NCI-H1105 treated with DMSO at 0.1 percent for 48 hours (cell line): ENCODE data around the gene GSG1.
A peak's percentile ranks its signal among the peaks of the same experiment; 100 is the strongest.
"Not testable (repeated sequence)": the region's sequence is repeated elsewhere in the genome, so short reads cannot be mapped to it uniquely, and the experiment has no call there.

ENCODE experiments used
- DNase-seq: peaks from one replicate; lab custom pipeline; 2025; lab: John Stamatoyannopoulos, UW

GSG1 gene

DNA sequence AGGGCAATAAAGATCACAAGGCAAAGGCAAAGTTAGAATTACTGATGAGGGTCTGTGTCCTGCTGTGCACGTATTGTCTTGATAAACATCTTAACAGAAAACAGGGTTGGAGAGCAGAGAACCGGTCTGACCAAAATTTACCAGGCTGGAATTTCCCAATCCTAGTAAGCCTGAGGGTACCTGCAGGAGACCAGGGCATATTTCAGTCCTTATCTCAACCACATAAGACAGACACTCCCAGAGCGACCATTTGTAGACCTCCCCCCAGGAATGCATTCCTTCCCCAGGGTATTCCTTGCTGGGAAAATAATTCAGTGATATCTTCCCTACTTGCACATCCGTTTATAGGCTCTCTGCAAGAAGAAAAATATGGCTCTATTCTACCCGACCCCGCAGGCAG, 49.9 kb downstream of the GSG1 start:
- DNase-seq, result not testable (repeated sequence)

DNA sequence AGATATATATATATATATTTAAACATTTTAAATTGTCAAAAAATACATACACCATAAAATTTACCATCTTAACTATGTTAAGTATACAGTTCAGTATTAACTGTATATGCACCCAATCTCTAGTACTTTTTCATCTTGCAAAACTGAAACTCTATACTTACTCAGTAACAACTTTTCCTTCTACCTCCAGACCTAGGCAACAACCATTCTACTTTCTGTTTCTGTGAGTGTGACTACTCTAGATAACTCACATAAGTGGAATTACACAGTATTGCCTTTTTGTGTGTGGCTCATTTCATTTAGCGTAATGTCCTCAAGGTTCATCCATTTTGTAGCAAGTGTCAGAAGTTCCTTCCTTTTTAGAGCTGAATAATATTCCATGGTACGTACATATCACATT, 51.0 kb downstream of the GSG1 start:
- DNase-seq, result no peak

DNA sequence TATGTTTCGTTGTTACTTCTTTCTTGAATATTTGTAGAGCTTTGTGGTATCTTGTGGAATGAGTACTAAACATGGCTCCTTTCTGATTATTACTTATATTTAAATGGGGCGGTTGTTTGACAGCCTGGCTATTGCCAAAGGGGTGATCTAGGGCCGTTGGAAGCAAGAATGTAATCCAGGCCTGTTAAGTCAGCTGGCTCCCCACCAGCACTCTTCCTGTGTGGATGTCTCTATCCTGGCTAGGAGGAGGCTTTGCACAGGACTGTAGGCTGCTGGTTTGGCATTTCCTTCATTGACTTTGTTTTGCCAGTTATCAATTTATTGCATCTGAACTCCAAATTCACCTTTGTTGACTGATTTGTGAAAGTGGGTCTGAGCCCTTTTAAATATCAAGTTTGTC, 53.7 kb downstream of the GSG1 start:
- DNase-seq, result no peak

DNA sequence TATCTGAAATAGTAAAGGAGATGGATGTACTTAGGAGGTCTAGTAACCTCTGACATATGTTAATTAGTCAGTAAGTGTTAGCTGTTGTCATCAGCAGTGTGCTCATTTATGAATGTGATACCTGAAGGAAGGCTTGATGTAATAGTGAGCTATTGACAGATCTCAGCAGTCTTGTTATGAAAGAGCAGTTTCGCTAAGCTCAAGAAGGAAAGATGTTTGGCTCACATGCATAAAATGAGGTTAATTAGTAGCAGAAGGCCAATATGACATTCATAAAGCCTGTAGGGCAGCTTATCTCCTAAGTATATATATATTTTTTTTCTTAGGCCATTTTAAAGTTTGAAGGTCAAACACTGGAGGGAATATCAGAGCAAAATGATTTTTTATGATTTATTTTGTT, 56.5 kb downstream of the GSG1 start:
- DNase-seq, result no peak

DNA sequence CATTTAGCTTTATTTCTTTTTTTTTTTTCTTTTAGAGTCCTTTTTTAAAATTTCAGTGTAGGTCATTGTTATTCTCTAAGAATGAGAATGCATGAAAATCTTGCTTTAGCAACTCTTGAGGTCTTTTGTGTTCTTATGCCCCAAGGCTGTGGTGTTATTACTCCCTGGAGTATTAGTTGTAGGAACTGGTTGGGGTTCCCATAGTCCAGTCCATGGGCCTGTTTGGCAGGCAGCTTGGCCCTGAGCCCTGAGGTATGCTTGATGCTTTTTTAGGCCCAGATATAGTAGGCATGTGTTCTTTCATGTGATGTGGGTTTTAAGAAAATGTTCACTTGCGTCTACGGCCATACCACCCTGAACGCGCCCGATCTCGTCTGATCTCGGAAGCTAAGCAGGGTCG, 57.7 kb downstream of the GSG1 start:
- DNase-seq, result no peak

DNA sequence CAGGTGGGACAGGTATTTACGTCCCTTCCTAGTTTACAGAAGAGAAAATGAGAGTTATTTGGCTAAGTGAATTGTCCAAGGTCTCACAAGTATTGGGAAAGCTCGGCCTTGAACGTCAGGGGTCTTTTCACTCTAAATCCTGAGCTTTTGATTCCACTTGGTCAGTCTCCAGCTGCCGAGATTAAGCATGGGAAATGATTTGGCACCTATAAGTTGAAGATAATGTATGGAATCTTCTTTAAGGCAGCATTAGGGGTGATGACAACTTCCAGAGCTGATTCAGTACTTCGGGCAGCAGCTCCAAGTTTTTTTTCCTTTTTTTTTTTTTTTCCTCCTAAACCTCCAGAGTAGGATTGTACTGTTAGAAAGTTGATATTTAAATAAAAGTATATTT, 58.6 kb downstream of the GSG1 start:
- DNase-seq, result no peak

DNA sequence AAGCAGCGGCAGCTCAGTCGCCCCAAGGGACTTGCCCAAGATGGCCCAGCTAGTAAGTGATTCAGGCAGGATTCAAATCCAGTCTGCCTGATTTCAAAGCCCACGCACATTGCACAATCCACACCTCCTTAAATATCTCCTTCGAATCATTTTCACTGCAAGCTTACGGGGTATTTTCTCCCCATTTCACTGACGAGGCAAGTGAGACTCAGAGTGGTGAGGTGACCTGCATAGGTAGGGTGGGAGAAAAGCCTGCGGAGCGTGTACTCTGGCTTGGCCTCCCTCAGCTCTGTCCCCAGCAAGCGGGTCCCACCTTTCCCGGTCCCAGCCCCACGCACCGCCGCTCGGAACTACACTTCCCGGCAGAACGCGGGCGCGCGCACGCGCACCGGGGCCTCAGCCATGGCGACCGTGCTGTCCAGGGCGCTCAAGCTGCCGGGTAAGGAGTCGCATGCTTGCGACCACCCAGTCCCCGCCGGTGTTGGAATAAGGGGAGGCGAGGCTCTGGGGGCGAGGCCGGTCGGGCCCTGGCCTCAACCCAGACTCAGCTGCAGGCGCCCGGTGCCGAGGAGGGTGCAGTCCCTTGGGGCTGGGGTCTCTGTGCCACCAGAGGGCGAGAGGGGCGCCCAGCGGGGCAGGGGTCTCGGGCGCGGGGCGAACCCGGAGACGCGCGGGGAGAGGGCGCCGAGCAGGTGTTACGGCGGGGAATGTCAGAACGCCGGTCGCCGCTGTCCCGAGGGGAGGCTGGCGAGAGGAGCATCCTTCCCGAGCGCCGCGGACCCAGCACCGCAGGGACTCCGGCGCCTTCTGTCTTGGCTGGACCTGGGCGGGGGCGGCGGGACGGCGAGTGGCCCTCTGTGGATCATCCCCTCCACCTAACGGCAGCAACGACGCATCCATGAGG, 59.2 kb downstream of the GSG1 start, which contains the start of gene FAM234B:
Gene FAM234B, plus strand, starts transcription at position 380 of the 904 bp plus-strand sequence. Its CDS starts 23 bp downstream, at position 403.
- DNase-seq, result peak; percentile 68

DNA sequence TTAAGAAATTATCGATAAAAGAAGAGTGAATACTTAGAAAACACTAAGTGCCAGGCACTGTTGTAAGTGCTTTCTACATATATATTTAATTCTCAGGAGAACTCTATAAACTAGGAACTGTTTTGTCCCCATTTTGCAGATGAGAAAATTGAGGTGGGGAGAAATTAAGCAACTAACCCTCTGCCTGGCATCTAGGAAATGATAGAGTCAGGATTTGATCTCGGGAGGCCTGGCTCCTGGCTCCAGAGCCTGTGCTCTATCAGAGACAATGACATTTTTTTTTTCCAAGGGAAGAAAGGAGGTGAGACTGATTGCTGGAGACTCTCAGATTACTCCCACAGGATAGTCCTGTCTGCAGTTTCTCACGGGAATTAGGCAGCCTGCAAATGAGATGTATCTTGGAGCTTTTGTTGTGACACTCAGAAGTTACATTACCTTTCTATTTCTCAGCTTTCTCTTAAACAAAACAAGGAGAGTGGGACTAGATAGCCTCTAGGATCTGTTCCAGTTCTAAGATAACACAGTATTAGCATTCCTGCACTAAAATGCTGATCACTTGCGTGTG, 60.7 kb downstream of the GSG1 start:
- no peak for DNase-seq

DNA sequence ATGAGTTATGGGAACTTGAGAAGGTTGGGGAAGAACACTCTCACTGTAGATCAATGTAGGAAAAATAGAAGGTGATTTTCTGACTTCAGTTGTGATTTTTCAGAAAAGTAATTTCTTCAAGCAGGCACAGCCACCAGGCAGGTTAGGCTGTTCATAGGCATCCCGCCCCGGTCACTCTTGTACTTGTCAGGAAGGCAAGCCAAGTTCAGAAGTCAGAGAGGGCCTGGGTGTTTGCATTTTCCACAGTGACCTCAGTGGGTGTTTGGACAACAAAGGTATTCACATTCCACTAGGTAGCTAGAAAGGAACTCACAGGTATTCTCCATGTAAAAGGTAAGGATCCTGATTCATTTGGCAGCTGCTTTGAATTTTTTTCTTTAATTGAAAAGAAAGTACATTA, 62.2 kb downstream of the GSG1 start:
- no peak for DNase-seq

DNA sequence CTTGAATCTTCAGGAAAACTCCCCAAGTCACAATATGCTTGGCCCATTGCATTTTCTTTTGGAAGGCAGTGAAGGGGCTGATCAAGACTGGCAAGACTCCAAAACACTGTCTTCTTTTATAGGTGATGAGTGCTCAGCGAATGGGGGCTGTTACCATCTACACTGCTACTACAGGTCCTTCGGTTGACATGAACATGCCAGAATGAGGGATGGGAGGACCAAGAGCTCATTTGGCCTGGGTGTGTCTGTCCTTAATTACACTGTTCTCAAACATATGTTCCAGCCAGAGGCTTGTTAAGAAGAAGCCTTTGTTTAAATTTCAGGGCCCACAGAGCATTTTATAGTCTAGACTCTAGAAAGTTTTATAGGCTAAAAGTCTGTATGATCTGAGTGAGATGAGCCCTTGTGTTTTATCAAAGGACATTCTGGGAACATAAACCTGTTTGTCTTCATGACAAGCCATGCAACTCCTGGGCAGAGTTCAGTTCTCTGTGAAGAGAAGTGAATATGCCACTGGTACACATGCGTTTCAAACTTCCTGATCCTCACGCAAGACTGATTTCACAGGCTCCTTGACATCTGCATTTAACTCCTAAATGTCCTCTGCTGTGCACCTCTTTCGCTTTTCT, 64.0 kb downstream of the GSG1 start:
- peak; percentile 5 for DNase-seq

DNA sequence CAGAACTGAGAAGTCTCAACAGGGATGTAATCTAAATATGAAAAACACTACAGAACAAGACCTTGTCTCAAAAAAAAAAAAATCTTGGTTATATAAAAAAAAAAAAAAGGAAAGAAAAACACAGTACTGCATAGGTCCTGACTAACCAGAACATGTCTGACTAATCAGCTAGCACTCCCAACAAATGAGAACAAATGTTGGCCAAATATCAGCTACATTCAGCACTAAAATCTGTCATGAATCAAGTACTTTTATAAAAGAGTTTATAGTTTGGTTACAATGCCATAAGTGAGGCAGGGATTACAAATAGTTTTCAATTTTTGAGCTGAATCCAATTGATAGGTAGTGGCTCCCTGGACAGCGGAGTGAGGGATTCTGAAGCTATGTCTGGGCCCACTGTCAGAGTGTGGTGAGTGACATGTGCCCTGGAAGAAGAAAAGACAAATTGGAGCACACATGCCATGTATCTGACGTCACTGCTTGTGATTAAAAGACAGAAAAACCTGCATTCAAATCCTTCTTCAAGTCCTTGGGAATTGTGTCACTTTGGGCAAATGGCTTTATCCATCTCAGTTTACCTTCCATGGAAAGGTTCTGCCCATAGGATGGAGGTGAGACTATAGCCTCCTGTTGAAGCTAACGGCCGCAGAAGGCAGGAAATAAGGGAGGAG, 64.8 kb downstream of the GSG1 start:
- no peak for DNase-seq

DNA sequence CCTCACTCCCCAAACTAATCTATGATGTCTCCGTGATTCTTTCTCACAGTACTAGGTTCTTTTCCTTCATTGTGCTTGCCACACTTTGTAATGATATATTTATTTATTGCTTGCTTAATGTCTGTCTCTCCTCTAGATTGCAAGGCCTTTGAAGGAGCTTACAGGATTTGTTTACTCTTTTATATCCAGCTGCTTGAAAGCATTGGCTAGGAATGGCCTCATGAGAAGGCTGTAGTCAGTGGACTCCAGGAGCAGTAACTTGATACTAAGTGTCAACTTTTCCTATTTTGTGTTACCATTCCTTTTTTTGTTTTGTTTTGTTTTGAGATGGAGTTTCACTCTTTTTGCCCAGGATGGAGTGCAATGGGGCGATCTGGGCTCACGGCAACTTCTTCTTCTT, 66.6 kb downstream of the GSG1 start:
- DNase-seq, result no peak

DNA sequence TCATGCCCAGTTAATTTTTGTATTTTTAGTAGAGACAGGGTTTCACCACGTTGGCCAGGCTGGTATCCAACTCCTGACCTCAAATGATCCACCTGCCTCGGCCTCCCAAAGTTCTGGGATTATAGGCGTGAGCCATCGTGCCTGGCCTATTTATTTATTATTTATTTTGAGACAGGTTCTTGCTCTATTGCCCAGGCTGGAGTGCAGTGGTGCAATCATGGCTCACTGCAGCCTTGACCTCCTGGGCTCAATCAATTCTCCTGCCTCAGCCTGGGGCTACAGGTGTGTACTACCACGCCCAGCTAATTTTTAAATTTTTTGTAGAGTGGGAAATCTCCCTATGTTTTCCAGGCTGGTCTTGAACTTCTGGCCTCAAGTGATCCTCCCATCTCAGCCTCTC, 68.1 kb downstream of the GSG1 start:
- DNase-seq, result not testable (repeated sequence)
